PC-9 (cell line): ENCODE data around the gene LEFTY2.

Source experiments
- EZH2 ChIP-seq: fragments of 200-600 bp; sonication (generic); IDR thresholded peaks from 2 replicates; pipeline ENCODE4 v1.8.0; 2017; ENCODE audit warnings: antibody characterized with exemption, low read depth
- TF ChIP-seq, protein P1 (sequence below): fragments of 200-600 bp; sonication (generic); conservative IDR thresholded peaks from 2 replicates; pipeline ENCODE4 v1.6.1; 2017; ENCODE audit warnings: mixed run types, antibody characterized with exemption, mild to moderate bottlenecking, moderate library complexity

GRCh38 chr1:225896494-225896893 lies 44.5 kb downstream of the LEFTY2 start:
- TF ChIP-seq, protein P1, sequence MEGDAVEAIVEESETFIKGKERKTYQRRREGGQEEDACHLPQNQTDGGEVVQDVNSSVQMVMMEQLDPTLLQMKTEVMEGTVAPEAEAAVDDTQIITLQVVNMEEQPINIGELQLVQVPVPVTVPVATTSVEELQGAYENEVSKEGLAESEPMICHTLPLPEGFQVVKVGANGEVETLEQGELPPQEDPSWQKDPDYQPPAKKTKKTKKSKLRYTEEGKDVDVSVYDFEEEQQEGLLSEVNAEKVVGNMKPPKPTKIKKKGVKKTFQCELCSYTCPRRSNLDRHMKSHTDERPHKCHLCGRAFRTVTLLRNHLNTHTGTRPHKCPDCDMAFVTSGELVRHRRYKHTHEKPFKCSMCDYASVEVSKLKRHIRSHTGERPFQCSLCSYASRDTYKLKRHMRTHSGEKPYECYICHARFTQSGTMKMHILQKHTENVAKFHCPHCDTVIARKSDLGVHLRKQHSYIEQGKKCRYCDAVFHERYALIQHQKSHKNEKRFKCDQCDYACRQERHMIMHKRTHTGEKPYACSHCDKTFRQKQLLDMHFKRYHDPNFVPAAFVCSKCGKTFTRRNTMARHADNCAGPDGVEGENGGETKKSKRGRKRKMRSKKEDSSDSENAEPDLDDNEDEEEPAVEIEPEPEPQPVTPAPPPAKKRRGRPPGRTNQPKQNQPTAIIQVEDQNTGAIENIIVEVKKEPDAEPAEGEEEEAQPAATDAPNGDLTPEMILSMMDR: no peak
- TF ChIP-seq EZH2: no peak
